ENCODE measurements around the gene TBX4.
"Not testable (repeated sequence)": the region's sequence is repeated elsewhere in the genome, so short reads cannot be mapped to it uniquely, and the experiment has no call there.

Gene TBX4

GRCh38 chr17:61486135-61487120, 34.2 kb downstream of the TBX4 start:
- DNase-seq: peak in 2 of 3 experiments; percentile 40 to 78

- no peak for DNase-seq
Measured at GRCh38 chr17:61487161-61487988, 35.2 kb downstream of the TBX4 start.

- DNase-seq: no peak
Measured at GRCh38 chr17:61487989-61488595, 35.9 kb downstream of the TBX4 start.

- DNase-seq: no peak
Measured at GRCh38 chr17:61488878-61489718, 36.9 kb downstream of the TBX4 start.

GRCh38 chr17:61489719-61490490, 37.7 kb downstream of the TBX4 start:
- DNase-seq: no peak

- DNase-seq: no peak
Measured at GRCh38 chr17:61490540-61490975, 38.3 kb downstream of the TBX4 start.

- DNase-seq: no peak
Measured at GRCh38 chr17:61491981-61492380, 39.8 kb downstream of the TBX4 start.

- DNase-seq: no peak
Measured at GRCh38 chr17:61492759-61493526, 40.7 kb downstream of the TBX4 start.

- DNase-seq: not testable (repeated sequence)
Measured at GRCh38 chr17:61493830-61494324, 41.7 kb downstream of the TBX4 start.

GRCh38 chr17:61494325-61495160, 42.3 kb downstream of the TBX4 start:
- no peak for DNase-seq

- no peak for DNase-seq
Measured at GRCh38 chr17:61495161-61495857, 43.1 kb downstream of the TBX4 start.

GRCh38 chr17:61496174-61496956, 44.1 kb downstream of the TBX4 start:
- DNase-seq: no peak

- DNase-seq: no peak
Measured at GRCh38 chr17:61496957-61497653, 44.9 kb downstream of the TBX4 start.

- no peak for DNase-seq
Measured at GRCh38 chr17:61498042-61498994, 46.1 kb downstream of the TBX4 start.

- DNase-seq: no peak
Measured at GRCh38 chr17:61499632-61500031, 47.4 kb downstream of the TBX4 start.

- DNase-seq: no peak
Measured at GRCh38 chr17:61500287-61500686, 48.1 kb downstream of the TBX4 start.
